ENCODE results near the gene VAMP2.
"Not testable (repeated sequence)": the region's sequence is repeated elsewhere in the genome, so short reads cannot be mapped to it uniquely, and the experiment has no call there.

VAMP2 gene

GRCh38 chr17:8176197-8176940 is 13.6 kb upstream of the VAMP2 start, which contains the start of gene TMEM107:
Gene TMEM107, minus strand, starts transcription at chr17:8176380. Its CDS starts 94 bp downstream, at chr17:8176286.
- peak within 1 kb of the TSS; percentile 76 for H3K4me3 ChIP-seq
- no peak for TF ChIP-seq Cebpa-rat (IDR thresholded peaks at IDR 0.05)
- peak within 1 kb of the TSS; percentile 91 for H3K27ac ChIP-seq
- H3K9me3 ChIP-seq = no peaks in the 10 kb centered on the region
- peak within 1 kb of the TSS; percentile 91 for H3K9ac ChIP-seq
- no peaks in the 10 kb centered on the region for H3K27me3 ChIP-seq
- peaks cover 51% of the 10 kb centered on the region for H3K4me1 ChIP-seq
- peak within 1 kb of the TSS; percentile 98 for H3K4me2 ChIP-seq
- H3K36me3 ChIP-seq = no peaks in the 10 kb centered on the region
- no peaks in the 10 kb centered on the region for H4K20me1 ChIP-seq

- peak overlapping the region; percentile 98 for H3K4me2 ChIP-seq
- no peaks in the 10 kb centered on the region for H3K36me3 ChIP-seq
- peaks cover 57% of the 10 kb centered on the region for H3K4me1 ChIP-seq
- no peak for TF ChIP-seq Cebpa-rat (IDR thresholded peaks at IDR 0.05)
- H3K27ac ChIP-seq = peak overlapping the region; percentile 91
- H3K4me3 ChIP-seq = peak overlapping the region; percentile 76
- no peaks in the 10 kb centered on the region for H3K27me3 ChIP-seq
- peak overlapping the region; percentile 91 for H3K9ac ChIP-seq
- no peaks in the 10 kb centered on the region for H3K9me3 ChIP-seq
- no peaks in the 10 kb centered on the region for H4K20me1 ChIP-seq
Observed at GRCh38 chr17:8175795-8176196, 13.0 kb upstream of the VAMP2 start.

DNA sequence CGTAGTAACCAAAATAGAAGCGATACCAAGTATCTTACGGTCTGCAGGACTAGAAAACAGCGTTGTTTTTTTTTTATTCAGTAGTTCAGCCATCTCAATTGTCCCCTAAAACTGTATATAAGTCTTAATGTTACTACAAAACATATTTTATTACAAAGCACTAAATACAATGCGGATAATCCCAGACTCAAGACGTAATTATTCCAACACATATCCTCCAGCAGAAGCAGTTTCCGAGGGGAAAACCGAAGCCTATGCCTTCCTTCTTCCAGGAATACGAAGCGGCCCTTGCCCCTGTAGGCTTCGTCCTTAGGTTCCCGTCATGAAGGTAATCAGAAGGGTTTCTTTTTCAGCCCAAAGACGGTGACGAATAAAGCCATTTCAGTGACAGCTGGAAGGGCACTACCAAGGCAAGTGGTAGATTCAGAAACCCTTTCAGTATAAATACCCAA is 11.1 kb upstream of the VAMP2 start:
- H3K4me2 ChIP-seq = peak overlapping the region; percentile 98
- peak overlapping the region; percentile 96 for H3K9ac ChIP-seq
- peaks cover 68% of the 10 kb centered on the region for H3K4me1 ChIP-seq
- H3K27me3 ChIP-seq = no peaks in the 10 kb centered on the region
- no peak for TF ChIP-seq Cebpa-rat (IDR thresholded peaks at IDR 0.05)
- H3K27ac ChIP-seq = peak overlapping the region; percentile 98
- H3K9me3 ChIP-seq = no peaks in the 10 kb centered on the region
- H3K4me3 ChIP-seq = peak overlapping the region; percentile 62
- no peaks in the 10 kb centered on the region for H4K20me1 ChIP-seq
- no peaks in the 10 kb centered on the region for H3K36me3 ChIP-seq

GRCh38 chr17:8173056-8173870 is 10.5 kb upstream of the VAMP2 start:
- TF ChIP-seq Cebpa-rat (IDR thresholded peaks at IDR 0.05) = peak; percentile 71
- Histone ChIP-seq H3K4me2 (peak overlapping the region; percentile 98), H3K27ac (peak overlapping the region; percentile 98), H4K20me1 (no peaks in the 10 kb centered on the region), H3K36me3 (no peaks in the 10 kb centered on the region), H3K4me1 (peaks cover 68% of the 10 kb centered on the region), H3K9me3 (no peaks in the 10 kb centered on the region), H3K27me3 (no peaks in the 10 kb centered on the region), H3K4me3 (peak overlapping the region; percentile 62), H3K9ac (peak overlapping the region; percentile 96)

DNA sequence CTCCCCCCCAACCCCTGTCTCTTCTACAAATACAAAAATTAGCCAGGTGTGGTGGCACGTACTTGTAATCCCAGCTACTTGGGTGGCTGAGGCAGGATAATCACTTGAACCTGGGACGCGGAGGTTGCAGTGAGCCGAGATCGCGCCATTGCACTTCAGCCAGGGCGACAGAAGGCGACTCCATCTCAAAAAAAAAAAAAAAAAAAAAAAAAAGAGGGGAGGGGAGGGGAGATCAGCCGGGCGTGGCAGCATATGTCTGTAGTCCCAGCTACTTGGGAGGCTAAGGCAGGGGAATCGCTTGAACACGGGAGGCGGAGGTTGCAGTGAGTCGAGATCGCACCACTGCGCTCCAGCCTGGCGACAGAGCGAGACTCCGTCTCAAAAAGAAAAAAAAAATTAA is 7.4 kb upstream of the VAMP2 start:
- peak overlapping the region; percentile 14; the same call in 1 of the 2 replicates for H3K4me2 ChIP-seq
- not testable (repeated sequence) for H3K36me3 ChIP-seq, H3K27me3 ChIP-seq, H3K9me3 ChIP-seq, H4K20me1 ChIP-seq, H3K4me3 ChIP-seq, H3K9ac ChIP-seq, H3K27ac ChIP-seq
- peaks cover 49% of the 10 kb centered on the region for H3K4me1 ChIP-seq

DNA sequence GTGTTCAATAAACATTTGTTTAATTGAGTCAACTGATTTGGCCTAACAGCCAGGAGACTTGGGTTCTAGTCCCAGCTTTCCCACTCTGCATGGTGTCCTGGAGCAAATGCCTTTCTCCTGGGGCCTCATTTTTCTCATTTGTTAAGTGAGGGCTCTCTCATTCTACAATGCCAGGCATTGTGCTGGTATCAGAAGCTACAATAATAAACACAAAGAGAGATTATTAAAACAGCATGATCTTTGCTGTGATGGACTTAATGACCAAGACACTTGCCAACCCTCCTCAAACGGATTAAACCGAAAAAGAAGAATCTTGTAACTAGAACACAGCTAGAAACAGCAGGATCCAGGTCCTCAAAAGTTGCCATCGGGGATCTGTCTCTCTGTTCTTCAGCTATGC is 4.8 kb upstream of the VAMP2 start:
- no peaks in the 10 kb centered on the region for H3K36me3 ChIP-seq
- H3K27me3 ChIP-seq = no peaks in the 10 kb centered on the region
- H3K27ac ChIP-seq = no peak overlapping the region
- H3K9me3 ChIP-seq = no peaks in the 10 kb centered on the region
- no peak overlapping the region for H3K4me3 ChIP-seq
- no peak overlapping the region for H3K4me2 ChIP-seq
- peaks cover 48% of the 10 kb centered on the region for H3K4me1 ChIP-seq
- H4K20me1 ChIP-seq = no peaks in the 10 kb centered on the region
- TF ChIP-seq Cebpa-rat (IDR thresholded peaks at IDR 0.05) = no peak
- H3K9ac ChIP-seq = no peak overlapping the region; the same call in 1 of the 2 replicates

- H3K9me3 ChIP-seq = no peaks in the 10 kb centered on the region
- no peak overlapping the region for H3K4me2 ChIP-seq
- H4K20me1 ChIP-seq = peaks cover 6% of the 10 kb centered on the region
- no peaks in the 10 kb centered on the region for H3K36me3 ChIP-seq
- peaks cover 44% of the 10 kb centered on the region for H3K4me1 ChIP-seq
- no peak overlapping the region for H3K4me3 ChIP-seq
- no peak overlapping the region for H3K27ac ChIP-seq
- no peak for TF ChIP-seq Cebpa-rat (IDR thresholded peaks at IDR 0.05)
- H3K27me3 ChIP-seq = no peaks in the 10 kb centered on the region
- no peak overlapping the region for H3K9ac ChIP-seq
Observed at GRCh38 chr17:8166731-8167130, 4.0 kb upstream of the VAMP2 start.

GRCh38 chr17:8164815-8165131 is 2.0 kb upstream of the VAMP2 start:
- Histone ChIP-seq H3K4me1 (peaks cover 44% of the 10 kb centered on the region), H4K20me1 (peaks cover 25% of the 10 kb centered on the region), H3K27ac (peak overlapping the region; percentile 98), H3K27me3 (no peaks in the 10 kb centered on the region), H3K9ac (no peak overlapping the region; the same call in 1 of the 2 replicates), H3K9me3 (no peaks in the 10 kb centered on the region), H3K36me3 (peaks cover 16% of the 10 kb centered on the region), H3K4me2 (peak overlapping the region; percentile 91), H3K4me3 (no peak overlapping the region; the same call in 1 of the 2 replicates)
- TF ChIP-seq Cebpa-rat (IDR thresholded peaks at IDR 0.05) = no peak

DNA sequence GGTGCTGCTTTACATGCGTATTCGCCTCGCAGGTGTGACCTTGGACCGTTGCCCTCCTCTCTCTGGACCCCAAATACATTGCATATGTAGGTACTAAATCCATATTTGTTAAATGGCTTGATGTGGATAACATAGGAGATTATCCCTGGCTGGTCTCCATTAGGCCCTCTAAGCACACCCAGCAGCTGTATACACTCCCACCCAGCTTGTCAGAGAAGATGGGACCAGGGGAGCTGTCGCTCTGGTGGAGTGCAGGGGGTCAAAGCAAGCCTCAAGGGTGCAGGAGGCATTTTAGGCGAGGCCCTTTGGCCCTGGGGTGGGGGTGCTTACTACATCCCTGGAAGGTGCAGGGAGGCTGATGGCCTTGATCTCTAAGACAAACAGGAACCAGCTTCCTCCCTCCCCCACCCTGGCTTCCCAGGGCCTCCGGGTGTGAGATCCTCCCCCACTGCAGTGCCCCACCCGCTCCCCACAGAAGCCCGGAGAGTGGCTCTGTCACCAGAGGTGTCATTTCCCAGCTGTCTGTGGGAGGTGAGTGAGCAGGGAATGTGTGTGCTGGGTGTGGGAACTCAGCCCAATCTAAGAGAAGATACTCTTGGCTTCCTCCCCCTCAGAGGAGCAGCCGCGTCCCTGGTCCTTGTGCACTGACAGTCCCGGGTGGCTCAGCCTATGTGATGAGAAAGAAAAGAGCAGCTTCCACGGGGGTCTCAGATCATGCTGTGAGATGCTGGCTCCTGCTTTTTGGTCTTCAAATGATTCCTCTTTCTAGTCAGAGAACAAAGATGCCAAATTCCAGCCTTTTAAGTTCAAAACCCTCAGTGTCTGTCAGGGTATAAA is 1.4 kb upstream of the VAMP2 start:
- peak overlapping the region; percentile 99; the same call in 1 of the 2 replicates for H3K9ac ChIP-seq

More for the DNA sequence above, 1.4 kb upstream of the VAMP2 start:
- peaks cover 31% of the 10 kb centered on the region for H4K20me1 ChIP-seq
- peak overlapping the region; percentile 100 for H3K4me3 ChIP-seq
- no peak for TF ChIP-seq Cebpa-rat (IDR thresholded peaks at IDR 0.05)
- H3K4me1 ChIP-seq = peaks cover 49% of the 10 kb centered on the region
- no peaks in the 10 kb centered on the region for H3K27me3 ChIP-seq
- H3K4me2 ChIP-seq = peak overlapping the region; percentile 91
- H3K27ac ChIP-seq = peak overlapping the region; percentile 98
- H3K36me3 ChIP-seq = peaks cover 21% of the 10 kb centered on the region
- H3K9me3 ChIP-seq = no peaks in the 10 kb centered on the region
